ENCODE results near the gene FGD4.

Gene FGD4

DNA sequence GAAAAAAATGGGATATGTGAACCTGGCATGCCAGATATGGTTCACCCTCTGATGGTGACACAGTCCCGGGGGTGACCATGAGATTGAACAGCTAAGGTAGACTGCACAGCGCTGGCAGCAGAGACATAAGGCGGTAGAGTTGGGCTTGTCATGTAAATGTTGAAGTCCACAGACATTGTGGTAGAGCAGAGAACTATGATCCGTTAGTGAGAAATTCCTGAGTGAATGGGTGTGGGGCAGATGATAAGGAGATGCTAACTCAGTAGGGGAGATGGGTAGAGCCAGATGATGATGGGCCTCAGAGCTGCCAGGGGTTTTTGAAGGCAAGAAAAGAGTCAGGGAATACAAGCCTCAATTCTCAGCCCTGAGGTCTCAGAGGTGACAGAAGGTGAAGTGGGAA is 228.6 kb downstream of the FGD4 start:
- no peak for DNase-seq (ENCODE audit: low read depth, low spot score)
- Histone ChIP-seq H3K9ac (ENCODE audit: insufficient read length) (no peak overlapping the region), H3K36me3 (ENCODE audit: insufficient read depth, low read length) (peaks cover 12% of the 10 kb centered on the region; the same call in 1 of the 2 replicates), H3K9me3 (ENCODE audit: low read depth, low read length) (no peaks in the 10 kb centered on the region), H3K4me3 (no peak overlapping the region), H3K27ac (no peak overlapping the region)
- no peak for TF ChIP-seq POLR2AphosphoS5 (IDR thresholded peaks at IDR 0.05; ENCODE audit: borderline replicate concordance, low read depth, low read length)
- no peak for TF ChIP-seq FOXP2 (optimal IDR thresholded peaks at IDR 0.05; ENCODE audit: control extremely low read depth, extremely low read length, insufficient read depth)
- no peak for TF ChIP-seq EZH2 (IDR thresholded peaks at IDR 0.05)

DNA sequence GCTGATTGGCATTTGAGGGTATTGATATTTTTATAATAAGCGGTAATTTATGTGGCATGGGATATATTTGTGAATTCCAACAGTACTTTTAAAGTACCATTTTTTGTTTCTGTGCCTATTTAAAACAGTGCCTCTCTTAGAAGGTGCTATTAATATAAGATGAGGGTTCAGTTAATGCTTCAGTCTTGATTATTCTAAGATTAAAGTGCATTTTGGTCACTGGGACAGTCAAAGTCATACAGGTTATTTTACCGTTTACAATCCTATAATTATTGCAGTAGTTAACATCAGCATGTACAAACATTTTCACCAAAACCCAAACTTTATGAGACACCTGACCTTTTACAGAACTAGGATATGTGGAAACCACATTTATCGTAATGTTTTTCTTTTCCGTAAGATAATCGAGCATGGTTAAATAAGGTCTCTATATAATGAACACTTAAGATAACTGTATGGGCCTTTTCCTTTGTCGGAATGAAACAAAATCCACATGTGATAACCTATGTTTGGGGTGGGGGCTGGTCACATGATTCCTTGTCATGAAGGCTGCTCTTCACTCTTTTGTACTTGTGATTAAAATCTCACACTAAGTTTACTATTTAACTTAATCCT is 242.0 kb downstream of the FGD4 start:
- DNase-seq (ENCODE audit: low read depth, low spot score), result no peak
- H3K36me3 ChIP-seq (ENCODE audit: insufficient read depth, low read length), result peaks cover 22% of the 10 kb centered on the region

DNA sequence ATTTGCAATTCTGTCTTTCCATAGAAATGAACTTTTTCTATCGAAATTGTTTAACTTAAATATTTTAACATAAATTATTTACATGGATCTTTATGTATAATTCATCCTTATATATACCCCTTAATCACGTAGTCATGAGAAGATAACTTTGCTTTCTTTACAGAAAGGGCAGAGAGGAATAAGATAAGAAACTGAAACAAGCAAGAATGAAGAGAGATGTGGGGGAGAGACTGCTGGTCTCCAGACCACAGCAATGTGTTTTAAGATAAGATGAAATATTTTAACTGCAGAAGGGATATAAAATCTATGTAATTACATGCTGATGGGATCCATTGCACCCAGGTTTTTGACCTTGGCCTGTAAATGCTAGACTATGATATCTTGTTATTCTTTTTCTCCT is 245.1 kb downstream of the FGD4 start:
- no peak overlapping the region for H3K27ac ChIP-seq
- no peak overlapping the region for H3K4me3 ChIP-seq
- peaks cover 9% of the 10 kb centered on the region; the same call in 1 of the 2 replicates for H3K36me3 ChIP-seq (ENCODE audit: insufficient read depth, low read length)
- TF ChIP-seq FOXP2 (optimal IDR thresholded peaks at IDR 0.05; ENCODE audit: control extremely low read depth, extremely low read length, insufficient read depth) (no peak), POLR2AphosphoS5 (IDR thresholded peaks at IDR 0.05; ENCODE audit: borderline replicate concordance, low read depth, low read length) (no peak), EZH2 (IDR thresholded peaks at IDR 0.05) (no peak)
- no peak for DNase-seq (ENCODE audit: low read depth, low spot score)
- H3K9ac ChIP-seq (ENCODE audit: insufficient read length), result no peak overlapping the region
- no peaks in the 10 kb centered on the region for H3K9me3 ChIP-seq (ENCODE audit: low read depth, low read length)

More for the DNA sequence above, 242.0 kb downstream of the FGD4 start:
- Histone ChIP-seq H3K27ac (no peak overlapping the region), H3K9me3 (ENCODE audit: low read depth, low read length) (no peaks in the 10 kb centered on the region), H3K9ac (ENCODE audit: insufficient read length) (no peak overlapping the region), H3K4me3 (no peak overlapping the region)
- TF ChIP-seq EZH2 (IDR thresholded peaks at IDR 0.05) (no peak), FOXP2 (optimal IDR thresholded peaks at IDR 0.05; ENCODE audit: control extremely low read depth, extremely low read length, insufficient read depth) (no peak), POLR2AphosphoS5 (IDR thresholded peaks at IDR 0.05; ENCODE audit: borderline replicate concordance, low read depth, low read length) (no peak)

- no peak for DNase-seq (ENCODE audit: low read depth, low spot score)
- H3K36me3 ChIP-seq (ENCODE audit: insufficient read depth, low read length), result no peaks in the 10 kb centered on the region
- TF ChIP-seq POLR2AphosphoS5 (IDR thresholded peaks at IDR 0.05; ENCODE audit: borderline replicate concordance, low read depth, low read length), result no peak
- TF ChIP-seq FOXP2 (optimal IDR thresholded peaks at IDR 0.05; ENCODE audit: control extremely low read depth, extremely low read length, insufficient read depth), result no peak
- no peak for TF ChIP-seq EZH2 (IDR thresholded peaks at IDR 0.05)
- no peaks in the 10 kb centered on the region for H3K9me3 ChIP-seq (ENCODE audit: low read depth, low read length)
- no peak overlapping the region for H3K27ac ChIP-seq
- no peak overlapping the region for H3K9ac ChIP-seq (ENCODE audit: insufficient read length)
- H3K4me3 ChIP-seq, result no peak overlapping the region
These were observed 247.9 kb downstream of the FGD4 start for GRCh38 chr12:32647275-32647674.

DNA sequence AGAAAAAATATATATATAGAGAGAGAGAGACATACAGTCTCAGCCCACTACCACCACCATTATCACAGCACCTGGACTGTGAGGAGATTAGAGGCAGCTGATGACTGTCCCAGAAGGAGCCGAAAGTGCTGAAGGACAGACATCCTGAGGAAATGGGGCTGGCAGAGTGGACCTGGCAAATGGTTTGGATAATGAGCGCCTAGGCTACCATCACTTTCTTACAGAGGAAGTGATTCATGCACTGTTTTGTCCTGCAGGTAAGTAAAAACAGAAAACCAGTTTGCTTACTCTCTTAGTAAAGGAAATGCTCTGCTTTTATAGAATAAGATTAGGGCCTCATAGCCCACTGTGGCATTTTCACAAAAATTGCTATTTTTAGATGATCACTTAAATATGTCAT is 251.2 kb downstream of the FGD4 start:
- H3K36me3 ChIP-seq (ENCODE audit: insufficient read depth, low read length), result no peaks in the 10 kb centered on the region
- no peak for DNase-seq (ENCODE audit: low read depth, low spot score)
- no peak overlapping the region for H3K9ac ChIP-seq (ENCODE audit: insufficient read length)
- no peaks in the 10 kb centered on the region for H3K9me3 ChIP-seq (ENCODE audit: low read depth, low read length)
- no peak overlapping the region for H3K27ac ChIP-seq
- no peak overlapping the region for H3K4me3 ChIP-seq
- TF ChIP-seq EZH2 (IDR thresholded peaks at IDR 0.05), result no peak
- no peak for TF ChIP-seq POLR2AphosphoS5 (IDR thresholded peaks at IDR 0.05; ENCODE audit: borderline replicate concordance, low read depth, low read length)
- TF ChIP-seq FOXP2 (optimal IDR thresholded peaks at IDR 0.05; ENCODE audit: control extremely low read depth, extremely low read length, insufficient read depth), result no peak

- H3K27ac ChIP-seq, result no peak overlapping the region
- no peak for DNase-seq (ENCODE audit: low read depth, low spot score)
- no peak overlapping the region for H3K9ac ChIP-seq (ENCODE audit: insufficient read length)
- TF ChIP-seq FOXP2 (optimal IDR thresholded peaks at IDR 0.05; ENCODE audit: control extremely low read depth, extremely low read length, insufficient read depth) (no peak), POLR2AphosphoS5 (IDR thresholded peaks at IDR 0.05; ENCODE audit: borderline replicate concordance, low read depth, low read length) (no peak), EZH2 (IDR thresholded peaks at IDR 0.05) (no peak)
- no peaks in the 10 kb centered on the region for H3K9me3 ChIP-seq (ENCODE audit: low read depth, low read length)
- H3K4me3 ChIP-seq, result no peak overlapping the region
- H3K36me3 ChIP-seq (ENCODE audit: insufficient read depth, low read length), result no peaks in the 10 kb centered on the region
These were observed 252.0 kb downstream of the FGD4 start for GRCh38 chr12:32651151-32651955.

DNA sequence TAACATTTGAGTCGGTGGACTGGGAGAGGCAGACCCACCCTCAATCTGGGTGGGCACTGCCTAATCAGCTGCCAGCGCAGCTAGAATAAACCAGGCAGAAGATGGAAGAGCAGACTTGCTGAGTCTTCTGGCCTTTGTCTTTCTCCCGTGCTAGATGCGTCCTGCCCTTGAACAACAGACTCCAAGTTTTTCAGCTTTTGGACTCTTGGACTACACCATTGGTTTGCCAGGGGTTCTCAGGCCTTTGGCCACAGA is 252.5 kb downstream of the FGD4 start:
- Histone ChIP-seq H3K9me3 (ENCODE audit: low read depth, low read length) (no peaks in the 10 kb centered on the region), H3K27ac (no peak overlapping the region), H3K4me3 (no peak overlapping the region), H3K36me3 (ENCODE audit: insufficient read depth, low read length) (no peaks in the 10 kb centered on the region), H3K9ac (ENCODE audit: insufficient read length) (no peak overlapping the region)
- no peak for TF ChIP-seq EZH2 (IDR thresholded peaks at IDR 0.05)
- TF ChIP-seq POLR2AphosphoS5 (IDR thresholded peaks at IDR 0.05; ENCODE audit: borderline replicate concordance, low read depth, low read length), result no peak
- no peak for TF ChIP-seq FOXP2 (optimal IDR thresholded peaks at IDR 0.05; ENCODE audit: control extremely low read depth, extremely low read length, insufficient read depth)
- DNase-seq (ENCODE audit: low read depth, low spot score), result no peak

DNA sequence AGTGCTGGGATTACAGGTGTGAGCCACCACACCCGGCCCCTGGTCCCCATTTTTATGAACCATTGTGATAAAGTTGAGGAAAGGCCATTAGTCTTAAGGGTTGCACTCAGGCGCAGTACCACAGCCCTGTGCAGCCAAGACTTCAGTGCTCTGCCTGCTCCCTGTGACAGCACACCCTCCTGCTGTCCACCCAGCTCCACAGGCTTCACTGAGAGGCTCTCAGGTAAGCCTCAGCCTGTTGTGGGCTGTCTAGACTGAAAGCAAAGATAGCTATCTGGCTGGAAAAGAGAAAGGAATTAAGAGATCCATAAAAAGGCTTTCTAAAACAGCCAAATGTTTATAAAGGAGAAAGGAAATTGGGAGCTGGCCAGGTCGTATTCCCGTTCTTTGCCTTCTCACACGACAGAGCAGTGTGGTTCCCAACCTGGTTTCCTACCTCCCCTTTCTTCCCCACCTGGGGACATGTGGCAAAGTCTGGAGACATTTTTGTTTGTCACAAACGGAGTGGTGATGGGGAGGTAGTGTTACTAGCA is 260.6 kb downstream of the FGD4 start:
- Histone ChIP-seq H3K27ac (no peak overlapping the region), H3K4me3 (no peak overlapping the region), H3K36me3 (ENCODE audit: insufficient read depth, low read length) (no peaks in the 10 kb centered on the region), H3K9me3 (ENCODE audit: low read depth, low read length) (no peaks in the 10 kb centered on the region), H3K9ac (ENCODE audit: insufficient read length) (no peak overlapping the region)
- TF ChIP-seq POLR2AphosphoS5 (IDR thresholded peaks at IDR 0.05; ENCODE audit: borderline replicate concordance, low read depth, low read length), result no peak
- no peak for TF ChIP-seq FOXP2 (optimal IDR thresholded peaks at IDR 0.05; ENCODE audit: control extremely low read depth, extremely low read length, insufficient read depth)
- no peak for TF ChIP-seq EZH2 (IDR thresholded peaks at IDR 0.05)
- DNase-seq (ENCODE audit: low read depth, low spot score), result no peak
